Neural cell (in vitro differentiated cells): ENCODE results near the gene SRA1. TPM values are rescaled to one million over a fixed set of nuclear protein-coding genes. Genes with fewer than 3 reads are reported as not detected.
"Not testable (repeated sequence)": the region's sequence is repeated elsewhere in the genome, so short reads cannot be mapped to it uniquely, and the experiment has no call there.

Source experiments
- H2AFZ ChIP-seq: fragments of 200-600, 300-800 bp; sonication (generic), shearing (Covaris generic); 2 replicates; pipeline ENCODE4 v1.6.0; 2014; ENCODE audit warnings: low read depth, mild to moderate bottlenecking, antibody characterized with exemption, low read length, moderate library complexity
- H3F3A ChIP-seq: fragments of 200-600 bp; shearing (Covaris generic); 2 replicates; pipeline ENCODE4 v1.6.1; 2016; ENCODE audit warnings: mild to moderate bottlenecking, moderate library complexity, mixed read lengths, antibody characterized with exemption, low read length; ENCODE audit not compliant: insufficient read depth, poor library complexity, severe bottlenecking
- H3K27ac ChIP-seq: fragments of 200-600, 300-800 bp; sonication (generic), shearing (Covaris generic); 2 replicates; pipeline ENCODE4 v1.5.1; 2014; ENCODE audit warnings: mild to moderate bottlenecking, low read length, moderate library complexity
- H3K27me3 ChIP-seq: fragments of 300-800, 200-600 bp; sonication (generic), shearing (Covaris generic); 2 replicates; pipeline ENCODE4 v1.6.0; 2014; ENCODE audit warnings: mild to moderate bottlenecking, low read depth, low read length, moderate library complexity; ENCODE audit not compliant: insufficient read depth
- H3K36me3 ChIP-seq: fragments of 300-800, 200-600 bp; sonication (generic), shearing (Covaris generic); 2 replicates; pipeline ENCODE4 v1.5.1; 2014; ENCODE audit warnings: mild to moderate bottlenecking, antibody characterized with exemption, low read length, moderate library complexity; ENCODE audit not compliant: insufficient read depth
- H3K4me2 ChIP-seq: fragments of 300-800, 200-600 bp; sonication (generic), shearing (Covaris generic); 2 replicates; pipeline ENCODE4 v1.6.0; 2014; ENCODE audit warnings: mild to moderate bottlenecking, low read length
- H3K4me3 ChIP-seq: fragments of 300-800, 200-600 bp; sonication (generic), shearing (Covaris generic); 2 replicates; pipeline ENCODE4 v1.5.1; 2014; ENCODE audit warnings: mild to moderate bottlenecking, low read length, moderate library complexity
- H3K79me2 ChIP-seq: fragments of 200-600 bp; shearing (Covaris generic); replicated peaks from 2 replicates; pipeline ENCODE4 v1.6.0; 2014; ENCODE audit warnings: mild to moderate bottlenecking, low read length, moderate library complexity; ENCODE audit not compliant: insufficient read depth
- H3K9ac ChIP-seq: fragments of 300-800, 200-600 bp; sonication (generic), shearing (Covaris generic); 2 replicates; pipeline ENCODE4 v1.6.1; 2016; ENCODE audit warnings: mild to moderate bottlenecking, low read length, mixed read lengths
- H3K9me2 ChIP-seq: fragments of 200-600 bp; shearing (Covaris generic); 2 replicates; pipeline ENCODE4 v1.6.1; 2016; ENCODE audit warnings: mild to moderate bottlenecking, low read length, mixed read lengths; ENCODE audit not compliant: insufficient read depth
- H3K9me3 ChIP-seq: fragments of 200-600, 300-800 bp; sonication (generic), shearing (Covaris generic); 2 replicates; pipeline ENCODE4 v1.6.1; 2016; ENCODE audit warnings: mild to moderate bottlenecking, mixed run types, low read length, moderate library complexity, mixed read lengths
- H4K20me1 ChIP-seq: fragments of 200-600 bp; shearing (Covaris generic); 2 replicates; pipeline ENCODE4 v1.6.1; 2016; ENCODE audit warnings: mild to moderate bottlenecking, mixed run types; ENCODE audit not compliant: insufficient read depth
- EP300 ChIP-seq: fragments of 450-650 bp; conservative IDR thresholded peaks from 2 replicates; pipeline ENCODE4 v1.6.1; 2014; ENCODE audit warnings: antibody characterized with exemption, mild to moderate bottlenecking, moderate library complexity; ENCODE audit not compliant: poor library complexity, severe bottlenecking
- EZH2 ChIP-seq: fragments of 200-600, 300-800 bp; shearing (Covaris generic), sonication (generic); IDR thresholded peaks from 2 replicates; pipeline ENCODE4 v1.6.1; 2014; ENCODE audit warnings: antibody characterized with exemption, low read length, borderline replicate concordance, mild to moderate bottlenecking; ENCODE audit not compliant: insufficient read depth, poor library complexity, severe bottlenecking
- MXI1 ChIP-seq: fragments of 450-650 bp; conservative IDR thresholded peaks from 2 replicates; pipeline ENCODE4 v1.6.1; 2014; ENCODE audit warnings: antibody characterized with exemption, mild to moderate bottlenecking; ENCODE audit not compliant: poor library complexity, severe bottlenecking
- POLR2AphosphoS5 ChIP-seq: IDR thresholded peaks from 2 replicates; pipeline ENCODE4 v1.6.1; 2012
- RAD21 ChIP-seq: fragments of 450-650 bp; conservative IDR thresholded peaks from 2 replicates; pipeline ENCODE4 v1.6.1; 2014; ENCODE audit warnings: antibody characterized with exemption, mild to moderate bottlenecking, moderate library complexity
- SMC3 ChIP-seq: fragments of 450-650 bp; conservative IDR thresholded peaks from 2 replicates; pipeline ENCODE4 v1.6.1; 2014; ENCODE audit warnings: antibody characterized with exemption, mild to moderate bottlenecking, moderate library complexity; ENCODE audit not compliant: poor library complexity
- TAF1 ChIP-seq: IDR thresholded peaks from 2 replicates; pipeline ENCODE4 v1.6.1; 2012; ENCODE audit warnings: low read depth
- polyA plus RNA-seq: library from polyadenylated mRNA; depleted of rRNA; stranded (reverse); fragments of >200 nt; gene quantifications from 2 replicates; pipeline ENCODE4 v1.2.3, GENCODE V29; 2014
- TF ChIP-seq, protein P1 (sequence below): fragments of 450-650 bp; IDR thresholded peaks from 2 replicates; pipeline ENCODE4 v1.5.1; 2014; ENCODE audit warnings: antibody characterized with exemption, mild to moderate bottlenecking, moderate library complexity; ENCODE audit not compliant: poor library complexity, severe bottlenecking
- TF ChIP-seq, protein P2 (sequence below): IDR thresholded peaks from 2 replicates; pipeline ENCODE4 v1.6.1; 2012; ENCODE audit warnings: borderline replicate concordance

The SRA1 gene
- polyA plus RNA-seq, 1 donor from 2014 or later, result 73.5 TPM

DNA sequence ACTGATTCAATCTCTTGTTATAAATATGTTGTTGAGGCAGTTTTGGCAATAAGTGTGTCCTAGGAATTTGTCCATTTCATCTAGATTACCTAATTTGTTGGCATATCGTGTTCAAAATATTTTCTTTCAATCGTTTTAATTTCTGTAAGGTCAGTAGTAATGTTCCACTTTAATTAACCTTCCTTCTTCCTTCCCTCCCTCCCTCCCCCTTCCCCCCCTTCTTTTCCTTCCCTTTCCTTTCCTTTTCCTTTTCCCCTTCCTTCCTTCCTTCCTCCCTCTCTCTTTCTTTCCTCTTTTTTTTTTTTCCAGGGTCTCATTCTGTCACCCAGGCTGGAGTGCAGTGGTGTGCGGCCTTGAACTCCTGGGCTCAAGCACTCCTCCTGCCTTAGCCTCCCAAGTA, 48.6 kb upstream of the SRA1 start:
- H3K79me2 ChIP-seq, result no peaks in the 10 kb centered on the region

DNA sequence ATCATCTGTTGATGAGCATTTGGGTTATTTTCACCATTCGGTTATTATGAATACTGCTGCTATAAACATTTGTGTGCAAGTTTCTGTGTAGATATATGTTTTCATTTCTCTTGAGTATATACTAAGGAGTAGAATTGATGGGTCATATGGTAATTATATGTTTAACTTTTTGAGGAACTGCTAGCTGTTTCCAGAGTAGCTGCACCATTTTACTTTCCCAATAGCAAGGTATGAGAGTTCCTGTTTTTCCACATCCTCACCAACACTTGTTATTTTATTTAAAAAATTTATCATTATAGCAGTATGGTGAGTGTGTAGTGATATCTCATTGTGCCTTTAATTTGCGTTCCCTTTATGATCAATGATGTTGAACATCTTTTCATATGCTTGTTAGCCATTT, 46.5 kb upstream of the SRA1 start:
- H3K4me3 ChIP-seq, result no peak overlapping the region
- H3K27ac ChIP-seq, result no peak overlapping the region
- H3K79me2 ChIP-seq, result no peaks in the 10 kb centered on the region
- no peaks in the 10 kb centered on the region for H4K20me1 ChIP-seq
- H3K4me2 ChIP-seq, result no peak overlapping the region
- no peak overlapping the region for H3K9ac ChIP-seq
- H3K9me3 ChIP-seq, result no peaks in the 10 kb centered on the region
- no peaks in the 10 kb centered on the region for H3K36me3 ChIP-seq
- H3F3A ChIP-seq, result no peaks in the 10 kb centered on the region
- no peak overlapping the region for H2AFZ ChIP-seq
- H3K27me3 ChIP-seq, result no peaks in the 10 kb centered on the region
- H3K9me2 ChIP-seq, result no peaks in the 10 kb centered on the region
- no peak for TF ChIP-seq SMC3
- TF ChIP-seq MXI1, result no peak
- TF ChIP-seq, protein P1, sequence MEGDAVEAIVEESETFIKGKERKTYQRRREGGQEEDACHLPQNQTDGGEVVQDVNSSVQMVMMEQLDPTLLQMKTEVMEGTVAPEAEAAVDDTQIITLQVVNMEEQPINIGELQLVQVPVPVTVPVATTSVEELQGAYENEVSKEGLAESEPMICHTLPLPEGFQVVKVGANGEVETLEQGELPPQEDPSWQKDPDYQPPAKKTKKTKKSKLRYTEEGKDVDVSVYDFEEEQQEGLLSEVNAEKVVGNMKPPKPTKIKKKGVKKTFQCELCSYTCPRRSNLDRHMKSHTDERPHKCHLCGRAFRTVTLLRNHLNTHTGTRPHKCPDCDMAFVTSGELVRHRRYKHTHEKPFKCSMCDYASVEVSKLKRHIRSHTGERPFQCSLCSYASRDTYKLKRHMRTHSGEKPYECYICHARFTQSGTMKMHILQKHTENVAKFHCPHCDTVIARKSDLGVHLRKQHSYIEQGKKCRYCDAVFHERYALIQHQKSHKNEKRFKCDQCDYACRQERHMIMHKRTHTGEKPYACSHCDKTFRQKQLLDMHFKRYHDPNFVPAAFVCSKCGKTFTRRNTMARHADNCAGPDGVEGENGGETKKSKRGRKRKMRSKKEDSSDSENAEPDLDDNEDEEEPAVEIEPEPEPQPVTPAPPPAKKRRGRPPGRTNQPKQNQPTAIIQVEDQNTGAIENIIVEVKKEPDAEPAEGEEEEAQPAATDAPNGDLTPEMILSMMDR, result no peak
- TF ChIP-seq POLR2AphosphoS5, result no peak
- no peak for TF ChIP-seq EZH2
- TF ChIP-seq TAF1, result no peak
- TF ChIP-seq, protein P2, sequence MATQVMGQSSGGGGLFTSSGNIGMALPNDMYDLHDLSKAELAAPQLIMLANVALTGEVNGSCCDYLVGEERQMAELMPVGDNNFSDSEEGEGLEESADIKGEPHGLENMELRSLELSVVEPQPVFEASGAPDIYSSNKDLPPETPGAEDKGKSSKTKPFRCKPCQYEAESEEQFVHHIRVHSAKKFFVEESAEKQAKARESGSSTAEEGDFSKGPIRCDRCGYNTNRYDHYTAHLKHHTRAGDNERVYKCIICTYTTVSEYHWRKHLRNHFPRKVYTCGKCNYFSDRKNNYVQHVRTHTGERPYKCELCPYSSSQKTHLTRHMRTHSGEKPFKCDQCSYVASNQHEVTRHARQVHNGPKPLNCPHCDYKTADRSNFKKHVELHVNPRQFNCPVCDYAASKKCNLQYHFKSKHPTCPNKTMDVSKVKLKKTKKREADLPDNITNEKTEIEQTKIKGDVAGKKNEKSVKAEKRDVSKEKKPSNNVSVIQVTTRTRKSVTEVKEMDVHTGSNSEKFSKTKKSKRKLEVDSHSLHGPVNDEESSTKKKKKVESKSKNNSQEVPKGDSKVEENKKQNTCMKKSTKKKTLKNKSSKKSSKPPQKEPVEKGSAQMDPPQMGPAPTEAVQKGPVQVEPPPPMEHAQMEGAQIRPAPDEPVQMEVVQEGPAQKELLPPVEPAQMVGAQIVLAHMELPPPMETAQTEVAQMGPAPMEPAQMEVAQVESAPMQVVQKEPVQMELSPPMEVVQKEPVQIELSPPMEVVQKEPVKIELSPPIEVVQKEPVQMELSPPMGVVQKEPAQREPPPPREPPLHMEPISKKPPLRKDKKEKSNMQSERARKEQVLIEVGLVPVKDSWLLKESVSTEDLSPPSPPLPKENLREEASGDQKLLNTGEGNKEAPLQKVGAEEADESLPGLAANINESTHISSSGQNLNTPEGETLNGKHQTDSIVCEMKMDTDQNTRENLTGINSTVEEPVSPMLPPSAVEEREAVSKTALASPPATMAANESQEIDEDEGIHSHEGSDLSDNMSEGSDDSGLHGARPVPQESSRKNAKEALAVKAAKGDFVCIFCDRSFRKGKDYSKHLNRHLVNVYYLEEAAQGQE, result no peak
- TF ChIP-seq RAD21, result no peak
- TF ChIP-seq EP300, result no peak

More for the DNA sequence above, 48.6 kb upstream of the SRA1 start:
- Histone ChIP-seq H3K4me2 (no peak overlapping the region), H2AFZ (no peak overlapping the region), H3K9me2 (no peaks in the 10 kb centered on the region), H3K4me3 (no peak overlapping the region), H3K9ac (no peak overlapping the region), H4K20me1 (no peaks in the 10 kb centered on the region), H3K27ac (no peak overlapping the region), H3K27me3 (no peaks in the 10 kb centered on the region), H3K36me3 (no peaks in the 10 kb centered on the region), H3F3A (no peaks in the 10 kb centered on the region), H3K9me3 (no peaks in the 10 kb centered on the region)
- TF ChIP-seq SMC3 (no peak), RAD21 (no peak), EP300 (no peak), EZH2 (no peak), POLR2AphosphoS5 (no peak)
- TF ChIP-seq, protein P1, result no peak

DNA sequence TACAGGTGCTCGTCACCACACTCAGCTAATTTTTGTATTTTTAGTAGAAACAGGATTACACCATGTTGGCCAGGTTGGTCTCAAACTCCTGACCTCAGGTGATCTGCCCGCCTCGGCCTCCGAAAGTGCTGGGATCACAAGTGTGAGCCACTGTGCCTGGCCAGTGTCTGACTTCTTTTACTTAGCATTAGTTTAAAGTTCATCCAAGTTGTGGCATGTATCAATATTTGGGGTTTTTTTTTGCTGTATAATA, 46.1 kb upstream of the SRA1 start:
- H3K4me3 ChIP-seq, H3K27me3 ChIP-seq, H4K20me1 ChIP-seq, H3F3A ChIP-seq, H3K79me2 ChIP-seq, H3K9ac ChIP-seq, H2AFZ ChIP-seq, H3K9me3 ChIP-seq, H3K9me2 ChIP-seq, H3K27ac ChIP-seq, H3K36me3 ChIP-seq, H3K4me2 ChIP-seq: not testable (repeated sequence)
